Bronchus fibroblast of lung (primary cell): ENCODE data around the gene RTF2. TPM values are rescaled to one million over a fixed set of nuclear protein-coding genes. Genes with fewer than 3 reads are reported as not detected.

Source experiments
- total RNA-seq: library from RNA; depleted of rRNA; stranded (reverse); fragments of >200 nt; gene quantifications from 2 replicates; pipeline ENCODE4 v1.2.3, GENCODE V29; 2015

RTF2 gene
- 63.7 and 64.1 TPM in 2 replicates for total RNA-seq

DNA sequence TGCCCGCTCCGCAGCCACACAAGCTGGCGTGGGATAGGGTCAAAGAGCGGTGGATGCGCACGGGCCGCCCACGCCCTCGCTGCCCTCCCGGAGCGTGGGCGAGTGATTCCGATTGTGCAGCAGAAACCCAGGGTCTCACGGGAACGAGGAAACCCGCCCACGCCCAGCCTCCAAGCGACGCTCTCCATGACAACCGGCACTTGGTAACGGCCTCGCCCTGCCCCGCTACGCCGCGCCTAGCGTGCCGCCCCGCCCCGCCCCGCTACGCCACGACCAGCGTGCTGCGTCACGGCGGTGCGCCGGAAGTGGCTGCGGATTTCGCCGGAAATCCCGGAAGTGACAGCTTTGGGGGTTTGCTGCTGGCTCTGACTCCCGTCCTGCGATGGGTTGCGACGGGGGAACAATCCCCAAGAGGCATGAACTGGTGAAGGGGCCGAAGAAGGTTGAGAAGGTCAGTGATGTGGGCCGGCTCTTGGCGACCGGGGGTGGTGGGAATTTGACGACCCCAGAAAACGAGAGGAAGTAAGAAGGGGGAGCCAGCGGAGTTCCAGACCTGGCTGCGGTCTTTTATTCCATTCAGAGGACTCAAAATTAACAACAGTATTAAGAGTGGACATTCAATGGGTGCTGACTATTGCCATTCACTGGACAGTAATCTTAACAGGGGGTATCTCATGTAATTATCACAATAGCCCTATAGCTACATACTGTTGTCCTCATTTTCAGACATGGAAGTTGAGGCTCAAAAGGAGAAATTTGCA is at the start of gene RTF2:
RTF2 (plus strand) TSS at position 312 of the 761 bp plus-strand sequence; CDS start at position 383, 71 bp downstream.

GRCh38 chr20:56524444-56524843 is 56.0 kb downstream of the RTF2 start, which contains the start of gene FAM209A:
Gene FAM209A, plus strand, starts transcription at chr20:56524744. Its CDS starts 65 bp downstream, at chr20:56524809.

GRCh38 chr20:56532946-56533345 is 64.5 kb downstream of the RTF2 start, which contains the start of gene FAM209B:
Gene FAM209B, plus strand, starts transcription at chr20:56533246. Its CDS starts 96 bp downstream, at chr20:56533342.

Other genes starting within 250 kb of the RTF2 start
- not detected in 2 replicates for gene MC3R, start 219.9 kb upstream of the RTF2 start, total RNA-seq
- gene FAM210B, start 109.7 kb upstream of the RTF2 start, total RNA-seq: 25.6 and 26.6 TPM in 2 replicates
- gene AURKA, start 76.4 kb upstream of the RTF2 start, total RNA-seq: 81.8 and 83.7 TPM in 2 replicates
- 34.0 and 44.2 TPM in 2 replicates for gene CSTF1, start 76.0 kb upstream of the RTF2 start, total RNA-seq
- gene CASS4, start 56.4 kb upstream of the RTF2 start, total RNA-seq: 2.2 and 2.4 TPM in 2 replicates
- not detected in 2 replicates for gene FAM209A, start 56.1 kb downstream of the RTF2 start, total RNA-seq
- gene FAM209B, start 64.6 kb downstream of the RTF2 start, total RNA-seq: not detected in 2 replicates
- gene TFAP2C, start 160.7 kb downstream of the RTF2 start, total RNA-seq: not detected in 2 replicates